LHCN-M2 (cell line): Measurements from ENCODE around the gene PANX2. TPM values are rescaled to one million over a fixed set of nuclear protein-coding genes. Genes with fewer than 3 reads are reported as not detected.

ENCODE experiments used
- DNase-seq: peaks from one replicate; pipeline ENCODE4 v3.0.0-alpha.2; 2012; ENCODE audit warnings: low read depth
- total RNA-seq: library from RNA; depleted of rRNA; stranded (reverse); fragments of >200 nt; gene quantifications from 2 replicates; pipeline ENCODE4 v1.2.3, GENCODE V29; 2014; rRNA removed

Gene PANX2
- total RNA-seq, 1 experiment from 2014 or later: 0.17 TPM

- no peak for DNase-seq
Measured at GRCh38 chr22:50227579-50228215, 57.2 kb downstream of the PANX2 start.

DNA sequence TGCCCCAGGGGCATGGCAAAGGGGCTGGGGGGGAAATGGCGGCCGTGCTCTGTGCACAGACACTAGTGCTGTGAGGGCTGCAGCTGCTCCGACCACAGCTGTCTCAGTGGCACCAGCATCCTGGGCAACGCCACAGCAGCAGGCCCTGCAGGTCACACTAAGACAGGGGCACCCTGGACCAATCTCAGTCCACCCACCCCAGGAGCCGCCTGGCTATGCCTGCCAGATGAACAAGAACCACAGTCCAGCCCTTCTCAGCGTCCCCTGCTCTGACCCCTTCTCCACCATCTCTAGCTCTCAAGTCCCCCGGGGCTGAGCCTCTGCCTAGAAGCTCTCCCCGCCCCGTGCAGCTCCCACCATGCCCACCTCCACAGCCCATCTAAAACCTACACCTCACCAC lies 57.8 kb downstream of the PANX2 start:
- no peak for DNase-seq

- no peak for DNase-seq
Measured at GRCh38 chr22:50229370-50229769, 58.8 kb downstream of the PANX2 start.

Other genes with a start within 250 kb of the PANX2 start
- gene PIM3, start 210.0 kb upstream of the PANX2 start, total RNA-seq: 30.5 and 30.8 TPM in 2 replicates
- not detected in 2 replicates for gene IL17REL, start 158.0 kb upstream of the PANX2 start, total RNA-seq
- not detected in 2 replicates for gene TTLL8, start 112.4 kb upstream of the PANX2 start, total RNA-seq
- not detected in 2 replicates for gene MLC1, start 85.3 kb upstream of the PANX2 start, total RNA-seq
- gene MOV10L1, start 80.7 kb upstream of the PANX2 start, total RNA-seq: 0.23 and 0.32 TPM in 2 replicates
- gene TRABD, start 15.2 kb downstream of the PANX2 start, total RNA-seq: 26.3 and 31.5 TPM in 2 replicates
- 27.2 and 36.7 TPM in 2 replicates for gene SELENOO, start 30.3 kb downstream of the PANX2 start, total RNA-seq
- 29.8 and 34.6 TPM in 2 replicates for gene TUBGCP6, start 74.3 kb downstream of the PANX2 start, total RNA-seq
- 28.2 and 29.1 TPM in 2 replicates for gene HDAC10, start 80.5 kb downstream of the PANX2 start, total RNA-seq
- 31.2 and 33.8 TPM in 2 replicates for gene MAPK12, start 91.0 kb downstream of the PANX2 start, total RNA-seq
- 7.6 and 8.3 TPM in 2 replicates for gene MAPK11, start 99.6 kb downstream of the PANX2 start, total RNA-seq
- 140 and 148 TPM in 2 replicates for gene PLXNB2, start 136.9 kb downstream of the PANX2 start, total RNA-seq
- gene DENND6B, start 156.3 kb downstream of the PANX2 start, total RNA-seq: 2.8 and 3.5 TPM in 2 replicates
- 62.8 and 64.2 TPM in 2 replicates for gene PPP6R2, start 172.6 kb downstream of the PANX2 start, total RNA-seq